Neural progenitor cell (in vitro differentiated cells): ENCODE measurements around the gene TRAF2.

Experiments used
- EZH2 ChIP-seq: fragments of 200-600 bp; sonication (generic); IDR thresholded peaks from 2 replicates; pipeline ENCODE4 v1.6.1; 2017; ENCODE audit warnings: antibody characterized with exemption, mild to moderate bottlenecking, moderate library complexity
- EZH2phosphoT487 ChIP-seq: fragments of 200-600 bp; sonication (generic); IDR thresholded peaks from 2 replicates; pipeline ENCODE4 v1.6.1; 2017; ENCODE audit warnings: antibody characterized with exemption
- TF ChIP-seq, protein P1 (sequence below): fragments of 200-600 bp; sonication (generic); IDR thresholded peaks from 2 replicates; pipeline ENCODE4 v1.5.1; 2017; ENCODE audit warnings: antibody characterized with exemption, mild to moderate bottlenecking

GRCh38 chr9:136946228-136947027 lies 60.1 kb downstream of the TRAF2 start:
- no peak for TF ChIP-seq EZH2
- TF ChIP-seq, protein P1, sequence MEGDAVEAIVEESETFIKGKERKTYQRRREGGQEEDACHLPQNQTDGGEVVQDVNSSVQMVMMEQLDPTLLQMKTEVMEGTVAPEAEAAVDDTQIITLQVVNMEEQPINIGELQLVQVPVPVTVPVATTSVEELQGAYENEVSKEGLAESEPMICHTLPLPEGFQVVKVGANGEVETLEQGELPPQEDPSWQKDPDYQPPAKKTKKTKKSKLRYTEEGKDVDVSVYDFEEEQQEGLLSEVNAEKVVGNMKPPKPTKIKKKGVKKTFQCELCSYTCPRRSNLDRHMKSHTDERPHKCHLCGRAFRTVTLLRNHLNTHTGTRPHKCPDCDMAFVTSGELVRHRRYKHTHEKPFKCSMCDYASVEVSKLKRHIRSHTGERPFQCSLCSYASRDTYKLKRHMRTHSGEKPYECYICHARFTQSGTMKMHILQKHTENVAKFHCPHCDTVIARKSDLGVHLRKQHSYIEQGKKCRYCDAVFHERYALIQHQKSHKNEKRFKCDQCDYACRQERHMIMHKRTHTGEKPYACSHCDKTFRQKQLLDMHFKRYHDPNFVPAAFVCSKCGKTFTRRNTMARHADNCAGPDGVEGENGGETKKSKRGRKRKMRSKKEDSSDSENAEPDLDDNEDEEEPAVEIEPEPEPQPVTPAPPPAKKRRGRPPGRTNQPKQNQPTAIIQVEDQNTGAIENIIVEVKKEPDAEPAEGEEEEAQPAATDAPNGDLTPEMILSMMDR: no peak
- no peak for TF ChIP-seq EZH2phosphoT487
